Measurements from ENCODE around the gene ELAVL3. TPM values are rescaled to one million over a fixed set of nuclear protein-coding genes. Genes with fewer than 3 reads are reported as not detected.
A peak's percentile ranks its signal among the peaks of the same experiment; 100 is the strongest.
"Not testable (repeated sequence)": the region's sequence is repeated elsewhere in the genome, so short reads cannot be mapped to it uniquely, and the experiment has no call there.

ELAVL3 gene
- total RNA-seq, 1 donor from 2014 or later = not detected

DNA sequence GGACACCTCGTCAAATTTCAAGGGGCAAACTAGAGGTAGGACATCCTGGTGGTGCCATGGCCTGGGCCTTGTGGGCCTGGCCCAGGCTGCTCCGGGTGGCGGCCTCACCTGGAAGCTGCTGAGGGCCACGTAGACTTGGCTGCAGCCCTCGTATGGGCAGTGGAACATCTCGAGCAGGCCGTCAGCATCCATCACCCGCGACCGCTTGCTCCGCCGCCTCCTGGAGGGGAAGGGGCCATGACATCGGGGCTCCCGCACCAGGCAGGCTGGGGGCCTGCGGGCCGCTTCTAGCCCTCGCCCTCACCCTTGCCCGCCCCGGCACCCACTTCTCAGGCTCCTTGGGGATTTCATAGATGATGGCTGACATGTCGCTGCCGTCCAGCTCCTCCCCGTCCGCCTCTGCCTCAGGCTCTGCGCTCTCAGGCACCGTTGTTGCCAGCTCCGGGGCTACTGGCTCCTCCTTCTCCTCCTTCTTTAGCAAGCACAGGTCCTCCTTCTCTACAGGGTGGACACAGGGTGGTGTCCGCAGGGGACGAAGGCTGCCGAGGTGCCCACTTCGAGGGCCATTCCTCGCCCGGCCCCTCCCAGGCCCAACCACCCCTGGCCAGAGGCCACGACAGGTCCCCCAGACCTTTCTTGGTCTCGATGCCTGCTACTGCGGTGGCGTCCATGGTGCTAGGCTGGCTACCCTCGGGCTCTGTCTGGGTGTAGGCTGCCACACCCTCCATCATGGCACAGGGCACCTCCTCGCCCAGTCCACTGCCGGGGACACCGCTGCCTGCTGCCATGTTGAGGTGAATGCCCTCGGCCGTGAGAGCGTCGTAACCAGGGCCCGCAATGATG lies 6.0 kb upstream of the ELAVL3 start:
- no peak for DNase-seq (ENCODE audit: low spot score)

- no peak for DNase-seq (ENCODE audit: low spot score)
Observed at GRCh38 chr19:11485245-11485837, 4.5 kb upstream of the ELAVL3 start.

DNA sequence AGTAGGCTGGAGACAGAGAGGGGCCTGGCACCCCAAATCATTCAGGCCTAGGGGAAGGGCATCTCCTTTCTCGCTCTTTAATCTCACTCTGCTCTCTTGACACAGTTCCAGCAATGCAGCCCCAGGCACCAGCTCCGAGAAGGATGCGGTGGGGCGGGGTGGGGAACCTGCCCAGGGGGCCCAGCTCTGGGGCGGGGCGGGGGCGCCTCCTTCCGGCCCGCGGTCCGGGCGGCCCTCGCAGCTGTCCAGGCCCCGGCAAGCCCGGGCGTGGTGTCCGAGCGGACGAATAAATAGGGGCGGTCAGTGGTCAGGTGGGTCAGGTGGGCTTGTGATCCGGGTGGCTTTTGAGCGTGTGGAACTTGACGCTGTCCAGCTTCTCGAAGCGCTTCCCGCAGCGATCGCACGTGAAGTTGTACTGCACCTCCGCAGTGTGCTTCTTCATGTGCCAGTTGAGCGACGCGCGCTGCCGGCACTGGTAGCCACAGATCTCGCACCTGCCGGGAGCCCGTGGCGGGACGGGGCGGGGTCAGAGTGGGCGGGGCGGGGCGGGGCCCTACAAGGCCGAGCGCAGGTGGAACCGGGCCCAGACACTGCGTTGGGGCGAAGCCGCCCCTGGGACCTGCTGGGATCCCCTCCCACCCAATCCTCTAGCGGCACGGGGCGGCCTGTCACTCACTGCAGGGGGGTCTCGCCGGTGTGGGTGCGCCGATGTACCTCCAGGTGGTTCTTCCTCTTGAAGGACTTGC lies 2.7 kb upstream of the ELAVL3 start:
- DNase-seq (ENCODE audit: low spot score) = no peak

DNA sequence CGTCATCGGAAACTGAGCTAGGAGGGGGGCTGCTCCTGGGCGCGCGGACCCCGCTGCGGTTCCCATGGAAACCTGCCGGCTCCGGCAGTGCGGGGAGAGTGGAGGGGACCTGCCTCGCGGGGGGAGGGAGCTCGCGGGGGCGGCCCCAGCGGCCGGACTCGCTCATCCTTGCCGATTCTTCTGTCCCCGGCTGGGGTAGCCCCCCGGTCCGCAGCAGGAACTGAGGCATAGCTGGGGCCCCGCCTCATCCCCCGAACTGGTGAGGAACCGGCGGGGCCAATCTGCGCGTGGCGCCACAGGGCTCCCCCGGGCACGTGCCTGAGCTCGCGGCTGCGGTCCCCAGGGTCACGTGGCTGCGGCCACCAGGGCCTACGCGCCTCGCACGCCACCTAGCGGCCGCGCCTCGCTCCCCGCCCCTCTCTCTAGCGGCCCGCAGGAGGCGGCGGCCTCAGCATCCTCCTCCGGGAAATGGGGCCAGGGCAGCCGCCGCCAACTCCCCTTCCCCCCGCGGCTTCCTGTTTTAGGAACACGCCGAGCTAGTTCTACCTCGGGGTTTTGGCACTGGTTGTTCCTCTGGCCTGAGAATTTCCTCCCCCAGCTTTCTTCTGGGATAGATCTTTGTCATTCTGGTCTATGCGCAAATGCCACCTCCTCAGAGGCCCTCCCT lies 1.7 kb upstream of the ELAVL3 start:
- peak; percentile 94 for DNase-seq (ENCODE audit: low spot score)

DNA sequence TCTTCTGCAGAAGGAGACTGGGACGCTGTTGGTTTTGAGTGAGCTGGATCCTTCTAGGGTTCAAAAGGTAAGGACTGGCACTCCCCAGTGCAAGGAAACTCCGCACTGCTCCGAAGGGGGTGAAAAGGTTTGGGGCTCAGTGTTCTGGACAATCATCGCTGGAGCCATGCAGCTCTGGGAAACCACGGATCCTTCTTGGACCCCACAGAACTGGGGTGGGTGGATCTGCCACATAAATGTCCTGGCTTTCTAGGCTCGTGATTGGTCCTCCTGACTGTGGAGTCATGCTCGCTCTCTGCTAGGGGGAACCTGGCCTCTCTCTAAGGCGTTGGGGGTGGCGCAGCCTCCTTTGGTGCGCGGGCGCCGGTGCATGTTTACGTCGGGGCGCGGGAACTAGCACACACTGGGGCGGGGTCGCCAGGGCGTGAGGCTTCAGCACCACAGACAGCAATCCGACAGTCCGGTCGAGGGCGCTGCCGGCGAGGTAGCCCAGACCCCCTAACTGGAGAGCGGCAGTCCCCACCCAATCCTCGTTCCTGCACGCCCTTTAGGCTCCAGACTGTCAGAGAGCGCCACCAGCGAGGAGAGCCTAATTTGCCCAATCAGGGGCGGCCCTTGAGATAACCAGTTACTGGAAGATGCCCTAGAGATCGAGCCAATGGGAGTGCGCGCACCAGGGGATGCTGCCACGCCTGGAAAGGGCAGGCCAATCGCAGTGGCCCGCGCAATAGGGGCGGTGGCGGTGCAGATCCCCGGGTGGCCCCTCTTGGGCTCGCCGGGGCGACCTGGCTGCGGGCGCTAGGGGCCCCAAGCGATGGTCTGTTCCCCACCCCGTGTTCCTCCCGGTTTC lies 913 bp upstream of the ELAVL3 start:
- no peak for DNase-seq (ENCODE audit: low spot score)

DNA sequence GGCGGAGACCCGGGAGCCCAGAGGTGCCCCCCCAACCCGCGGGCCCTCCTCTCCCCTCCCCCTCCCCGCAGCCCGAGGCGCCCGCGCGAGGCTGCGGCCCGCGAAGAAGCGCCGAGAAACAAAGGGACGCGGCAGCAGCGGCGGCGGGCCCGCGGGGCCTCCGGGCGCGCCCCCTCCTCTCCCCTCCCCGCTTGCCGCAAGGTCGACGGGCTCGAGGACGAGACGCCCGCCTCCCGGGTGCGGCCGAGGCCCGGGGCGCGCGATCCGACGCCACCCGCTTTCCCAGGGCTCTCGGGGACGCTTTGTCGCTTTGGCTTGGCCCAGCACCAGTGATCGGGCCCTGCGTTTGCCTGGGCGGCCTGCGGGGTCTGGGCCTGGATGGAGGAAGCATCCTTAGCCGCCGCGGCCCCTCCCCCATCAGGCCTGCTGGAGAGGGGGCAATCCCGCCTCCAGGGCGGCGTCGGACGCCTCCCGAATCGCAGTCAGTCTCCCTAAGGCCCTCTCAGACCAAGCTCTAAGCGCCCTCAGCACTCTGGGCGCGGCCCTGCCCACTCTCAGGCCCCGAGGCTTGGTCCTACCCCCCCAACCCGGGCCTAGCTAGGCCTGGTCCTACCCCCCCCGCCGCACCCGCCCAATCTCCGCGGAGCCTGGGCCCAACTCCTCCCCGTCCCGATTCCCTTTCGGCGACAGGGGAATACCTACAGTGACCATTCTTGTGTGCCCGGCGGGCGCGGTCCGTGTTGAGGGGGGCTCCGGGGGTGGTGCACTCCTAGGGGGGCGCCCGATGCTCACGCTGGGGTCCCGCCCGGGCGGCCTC lies 740 bp downstream of the ELAVL3 start:
- DNase-seq (ENCODE audit: low spot score) = no peak

DNA sequence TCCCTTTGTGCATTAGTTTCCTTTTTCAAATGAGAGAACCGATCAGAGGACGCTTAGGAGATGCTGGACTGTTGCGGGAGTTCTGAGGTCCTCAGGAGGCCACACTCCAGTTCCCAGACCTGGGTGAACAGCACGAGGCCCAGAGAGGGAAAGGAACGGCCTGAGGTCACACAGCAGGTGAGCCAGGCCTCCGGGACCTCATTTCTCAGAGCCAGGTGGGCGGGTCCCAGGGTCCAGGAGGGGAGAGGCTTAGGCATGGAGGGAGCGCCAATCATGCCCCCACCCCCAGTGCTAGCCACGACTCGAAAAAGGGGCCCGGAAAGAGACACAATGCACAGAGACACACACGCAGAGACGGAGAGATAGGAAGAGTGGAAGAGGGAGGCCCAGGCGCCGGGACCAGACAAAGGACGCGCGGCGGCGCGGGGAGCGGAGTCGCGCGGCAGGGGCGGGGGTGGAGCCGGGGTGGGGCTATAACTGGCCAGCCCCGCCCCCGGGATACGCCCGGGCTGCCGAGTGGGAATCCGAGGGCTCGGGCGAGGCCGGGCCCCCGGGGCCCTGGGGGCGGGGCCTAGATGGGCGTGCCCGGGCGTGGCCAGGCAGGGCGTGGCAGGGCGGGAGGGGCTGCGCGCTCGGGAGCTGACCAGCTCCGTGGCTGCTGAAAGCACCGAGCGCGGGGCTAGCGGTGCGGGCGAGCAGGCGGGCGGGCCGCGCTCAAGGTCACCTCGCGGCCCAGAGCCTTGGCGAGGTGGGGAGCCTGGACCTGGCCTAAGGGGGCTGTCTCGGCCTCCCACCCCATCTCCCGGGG lies 1.6 kb downstream of the ELAVL3 start:
- DNase-seq (ENCODE audit: low spot score) = no peak

DNA sequence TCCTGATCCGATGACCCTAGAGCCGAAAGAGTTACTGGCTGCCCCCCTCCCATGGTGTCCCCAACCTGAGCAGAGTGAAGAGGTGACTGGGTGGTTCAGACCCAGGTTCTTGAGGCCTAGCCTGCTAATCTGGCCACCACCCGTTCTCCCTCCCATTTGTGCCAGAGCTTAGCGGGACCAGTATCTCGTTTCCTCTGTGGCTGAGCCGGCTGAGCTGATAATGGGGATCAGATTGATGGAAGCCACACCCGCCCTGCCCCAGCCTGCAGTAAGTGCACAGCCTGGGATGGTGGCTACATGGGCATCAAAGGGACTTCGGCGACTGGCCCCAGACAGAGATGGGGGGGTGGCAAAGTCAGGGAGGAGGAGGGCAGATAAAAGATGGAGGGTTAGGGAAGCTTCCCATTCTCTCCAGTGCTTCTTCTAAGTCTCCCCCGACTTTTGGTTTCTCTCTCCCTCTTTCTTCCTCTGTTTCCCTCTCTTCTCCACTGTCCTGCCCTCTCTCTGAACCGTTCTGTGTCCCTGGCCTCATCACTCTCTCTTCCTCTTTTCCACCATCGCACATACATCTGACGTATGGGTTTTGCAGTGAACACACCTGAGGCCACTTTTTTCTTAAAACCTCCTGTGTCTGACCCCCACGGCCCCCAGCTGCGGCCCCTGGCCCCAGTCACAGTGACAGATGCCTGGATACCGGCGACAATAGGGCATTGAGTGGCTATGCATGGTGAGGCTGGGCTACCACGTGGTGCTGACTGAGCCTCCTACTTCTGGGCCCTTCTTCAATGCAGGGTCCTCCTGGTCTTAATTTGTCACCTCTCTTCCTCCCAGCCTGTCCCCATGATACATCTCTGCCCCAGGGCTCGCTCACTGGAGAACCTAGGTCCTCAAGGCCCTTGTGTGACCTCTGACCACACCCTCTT lies 2.4 kb downstream of the ELAVL3 start:
- no peak for DNase-seq (ENCODE audit: low spot score)

DNA sequence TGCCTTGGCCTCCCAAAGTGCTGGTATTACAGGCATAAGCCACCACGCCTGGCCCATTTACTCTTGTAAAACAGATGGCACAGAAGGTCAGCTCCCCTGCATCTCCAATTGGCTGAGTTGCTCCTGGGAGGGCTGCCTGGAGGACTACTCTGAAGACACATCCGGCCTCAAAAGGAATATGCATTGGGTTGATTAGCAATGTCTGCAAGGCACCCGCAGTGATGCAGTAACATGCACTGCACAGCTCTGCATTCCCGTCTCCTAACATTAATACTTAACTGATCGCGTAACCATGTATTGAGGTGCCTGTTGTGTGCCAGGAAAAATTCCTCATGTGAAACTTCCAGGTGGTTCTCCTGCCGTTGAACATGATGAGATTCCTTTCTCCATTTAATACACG lies 5.0 kb downstream of the ELAVL3 start:
- no peak for DNase-seq (ENCODE audit: low spot score)

GRCh38 chr19:11475343-11475742 lies 5.5 kb downstream of the ELAVL3 start:
- DNase-seq (ENCODE audit: low spot score) = not testable (repeated sequence)

GRCh38 chr19:11473725-11474124 lies 7.1 kb downstream of the ELAVL3 start:
- no peak for DNase-seq (ENCODE audit: low spot score)

GRCh38 chr19:11468266-11468845 lies 12.5 kb downstream of the ELAVL3 start:
- DNase-seq (ENCODE audit: low spot score) = not testable (repeated sequence)

GRCh38 chr19:11465600-11465999 lies 15.2 kb downstream of the ELAVL3 start:
- DNase-seq (ENCODE audit: low spot score) = no peak

DNA sequence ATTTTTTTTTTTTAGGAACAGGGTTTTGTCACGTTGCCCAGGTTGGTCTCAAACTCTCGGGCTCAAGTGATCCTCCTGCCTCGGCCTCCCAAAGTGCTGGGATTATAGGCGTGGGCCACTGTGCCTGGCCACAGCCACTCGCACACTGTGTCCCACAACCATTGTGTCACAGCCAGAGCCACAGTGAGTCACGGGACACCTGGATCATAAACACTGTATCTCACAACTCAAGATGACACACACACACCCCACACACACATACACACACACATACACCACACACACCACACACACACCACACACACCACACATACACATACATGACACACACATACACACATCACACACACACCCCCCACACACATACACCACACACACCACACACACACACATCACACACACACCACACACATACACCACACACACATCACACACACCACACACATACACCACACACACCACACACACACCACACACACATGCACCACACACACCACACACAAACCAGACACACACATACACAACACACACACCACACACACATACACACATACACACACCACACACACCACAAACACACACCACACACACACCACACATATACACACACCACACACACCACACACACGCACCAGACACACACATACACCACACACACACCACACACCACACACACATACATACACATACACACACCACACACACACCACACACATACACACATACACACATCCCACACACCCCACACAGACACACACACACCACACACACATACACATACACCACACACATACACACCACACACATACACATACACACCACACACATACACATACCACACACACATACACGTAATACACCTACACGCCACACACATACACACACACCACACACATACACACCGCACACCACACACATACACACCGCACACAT lies 16.2 kb downstream of the ELAVL3 start:
- DNase-seq (ENCODE audit: low spot score) = no peak

DNA sequence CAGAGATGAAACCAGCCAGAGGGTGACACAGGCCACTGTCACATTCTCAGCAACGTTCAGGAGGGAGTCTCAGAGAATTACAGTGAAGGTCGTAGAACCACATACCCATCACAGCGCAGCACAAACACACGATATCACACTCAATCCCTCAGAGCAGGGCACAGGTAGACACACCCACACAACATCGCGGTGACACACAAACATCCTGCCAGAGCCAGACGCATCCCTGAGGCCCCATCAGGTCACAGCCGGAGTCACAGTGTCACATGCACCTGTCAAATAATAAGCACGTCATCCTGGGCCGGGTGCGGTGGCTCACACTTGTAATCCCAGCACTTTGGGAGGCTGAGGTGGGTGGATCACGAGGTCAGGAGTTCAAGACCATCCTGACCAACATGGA lies 17.5 kb downstream of the ELAVL3 start:
- no peak for DNase-seq (ENCODE audit: low spot score)

DNA sequence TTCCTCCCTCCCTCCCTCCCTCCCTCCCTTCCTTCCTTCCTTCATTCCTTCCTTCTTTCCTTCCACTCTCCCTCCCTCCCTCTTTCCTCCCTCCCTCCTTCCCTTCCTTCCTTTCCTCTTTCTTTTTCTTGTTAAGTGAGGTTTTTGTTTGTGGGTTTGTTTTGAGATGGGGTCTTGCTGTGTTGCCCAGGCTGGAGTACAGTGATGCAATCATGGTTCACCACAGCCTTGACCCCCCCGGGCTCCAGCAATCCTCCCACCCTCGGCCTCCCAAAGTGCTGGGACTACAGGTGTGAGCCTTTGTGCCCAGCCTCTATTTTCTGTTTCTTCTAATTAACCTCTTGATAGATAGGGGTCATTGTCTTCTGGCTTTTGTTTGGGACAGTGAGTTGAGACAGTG lies 19.4 kb downstream of the ELAVL3 start:
- no peak for DNase-seq (ENCODE audit: low spot score)
